ENCODE results near the gene EDIL3.

DNA sequence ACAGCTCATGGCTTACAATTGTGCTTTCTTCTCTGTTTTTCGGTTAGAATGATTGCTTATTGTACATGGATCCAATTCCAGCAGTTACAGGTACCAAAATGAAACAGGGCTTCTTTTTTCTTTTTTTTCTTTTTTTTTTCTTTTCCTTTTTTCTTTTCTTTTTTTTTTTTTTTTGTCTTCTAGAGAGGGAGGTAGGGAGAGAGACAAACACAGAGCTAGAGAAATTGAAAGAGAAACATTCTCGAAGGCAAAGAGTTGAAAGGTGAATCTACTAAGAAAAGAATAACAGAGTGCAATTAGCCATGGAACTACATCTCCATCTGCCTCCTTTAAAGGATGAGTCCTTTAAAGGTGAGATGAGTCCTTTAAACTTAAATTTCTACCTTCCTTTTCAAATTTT lies 1.0 kb upstream of the EDIL3 start:
- no peak for TF ChIP-seq POLR2A (IDR thresholded peaks at IDR 0.05; ENCODE audit: borderline replicate concordance, extremely low read depth, insufficient read depth, insufficient read length)
- TF ChIP-seq EZH2 (IDR thresholded peaks at IDR 0.05), result no peak
- TF ChIP-seq CEBPB (IDR thresholded peaks at IDR 0.05; ENCODE audit: low read depth), result no peak
- TF ChIP-seq, protein P1, sequence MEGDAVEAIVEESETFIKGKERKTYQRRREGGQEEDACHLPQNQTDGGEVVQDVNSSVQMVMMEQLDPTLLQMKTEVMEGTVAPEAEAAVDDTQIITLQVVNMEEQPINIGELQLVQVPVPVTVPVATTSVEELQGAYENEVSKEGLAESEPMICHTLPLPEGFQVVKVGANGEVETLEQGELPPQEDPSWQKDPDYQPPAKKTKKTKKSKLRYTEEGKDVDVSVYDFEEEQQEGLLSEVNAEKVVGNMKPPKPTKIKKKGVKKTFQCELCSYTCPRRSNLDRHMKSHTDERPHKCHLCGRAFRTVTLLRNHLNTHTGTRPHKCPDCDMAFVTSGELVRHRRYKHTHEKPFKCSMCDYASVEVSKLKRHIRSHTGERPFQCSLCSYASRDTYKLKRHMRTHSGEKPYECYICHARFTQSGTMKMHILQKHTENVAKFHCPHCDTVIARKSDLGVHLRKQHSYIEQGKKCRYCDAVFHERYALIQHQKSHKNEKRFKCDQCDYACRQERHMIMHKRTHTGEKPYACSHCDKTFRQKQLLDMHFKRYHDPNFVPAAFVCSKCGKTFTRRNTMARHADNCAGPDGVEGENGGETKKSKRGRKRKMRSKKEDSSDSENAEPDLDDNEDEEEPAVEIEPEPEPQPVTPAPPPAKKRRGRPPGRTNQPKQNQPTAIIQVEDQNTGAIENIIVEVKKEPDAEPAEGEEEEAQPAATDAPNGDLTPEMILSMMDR (IDR thresholded peaks at IDR 0.05 in 2 of 3, conservative IDR thresholded peaks at IDR 0.05 in 1 of 3; ENCODE audit: borderline replicate concordance in 1 of 3, insufficient read depth in 1 of 3, low read depth in 2 of 3, low read length in 2 of 3), result no peak
- TF ChIP-seq, protein P2, sequence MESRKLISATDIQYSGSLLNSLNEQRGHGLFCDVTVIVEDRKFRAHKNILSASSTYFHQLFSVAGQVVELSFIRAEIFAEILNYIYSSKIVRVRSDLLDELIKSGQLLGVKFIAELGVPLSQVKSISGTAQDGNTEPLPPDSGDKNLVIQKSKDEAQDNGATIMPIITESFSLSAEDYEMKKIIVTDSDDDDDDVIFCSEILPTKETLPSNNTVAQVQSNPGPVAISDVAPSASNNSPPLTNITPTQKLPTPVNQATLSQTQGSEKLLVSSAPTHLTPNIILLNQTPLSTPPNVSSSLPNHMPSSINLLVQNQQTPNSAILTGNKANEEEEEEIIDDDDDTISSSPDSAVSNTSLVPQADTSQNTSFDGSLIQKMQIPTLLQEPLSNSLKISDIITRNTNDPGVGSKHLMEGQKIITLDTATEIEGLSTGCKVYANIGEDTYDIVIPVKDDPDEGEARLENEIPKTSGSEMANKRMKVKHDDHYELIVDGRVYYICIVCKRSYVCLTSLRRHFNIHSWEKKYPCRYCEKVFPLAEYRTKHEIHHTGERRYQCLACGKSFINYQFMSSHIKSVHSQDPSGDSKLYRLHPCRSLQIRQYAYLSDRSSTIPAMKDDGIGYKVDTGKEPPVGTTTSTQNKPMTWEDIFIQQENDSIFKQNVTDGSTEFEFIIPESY (IDR thresholded peaks at IDR 0.05; ENCODE audit: extremely low read depth, insufficient replicate concordance, low read length), result no peak
- no peak for TF ChIP-seq ZNF274 (IDR thresholded peaks at IDR 0.05; ENCODE audit: low read depth, low read length)
- no peak for TF ChIP-seq POLR2AphosphoS5 (IDR thresholded peaks at IDR 0.05; ENCODE audit: low read depth, low read length)
- no peak for TF ChIP-seq SRF (IDR thresholded peaks at IDR 0.05; ENCODE audit: low read depth)
- TF ChIP-seq YY1 (IDR thresholded peaks at IDR 0.05; ENCODE audit: extremely low read depth, insufficient replicate concordance, low read depth, low read length), result no peak
- TF ChIP-seq RAD21 (IDR thresholded peaks at IDR 0.05; ENCODE audit: low read depth), result no peak
- no peak for TF ChIP-seq SIN3A (IDR thresholded peaks at IDR 0.05; ENCODE audit: low read depth)

Measured in HCT116 (cell line).